AG08395 (cell line): ENCODE results near the gene PRDX4.
"Not testable (repeated sequence)": the region's sequence is repeated elsewhere in the genome, so short reads cannot be mapped to it uniquely, and the experiment has no call there.

Experiments used
- DNase-seq: peaks from one replicate; pipeline ENCODE4 v3.0.0; 2012; ENCODE audit warnings: mixed read lengths, low spot score

Gene PRDX4

GRCh38 chrX:23667239-23668177, at the start of gene PRDX4:
TSS of gene PRDX4 (plus strand) at chrX:23667493. CDS start at chrX:23667571, 78 bp downstream.
- peak; percentile 91 for DNase-seq

GRCh38 chrX:23621621-23622265, 45.5 kb upstream of the PRDX4 start:
- DNase-seq: no peak

GRCh38 chrX:23623797-23624196, 43.5 kb upstream of the PRDX4 start:
- no peak for DNase-seq

GRCh38 chrX:23626651-23627050, 40.6 kb upstream of the PRDX4 start:
- no peak for DNase-seq

- no peak for DNase-seq
Observed at GRCh38 chrX:23628131-23628530, 39.2 kb upstream of the PRDX4 start.

GRCh38 chrX:23631136-23631535, 36.2 kb upstream of the PRDX4 start:
- DNase-seq: no peak

- DNase-seq: no peak
Observed at GRCh38 chrX:23633834-23634580, 33.3 kb upstream of the PRDX4 start.

- DNase-seq: no peak
Observed at GRCh38 chrX:23637187-23637586, 30.1 kb upstream of the PRDX4 start.

- no peak for DNase-seq
Observed at GRCh38 chrX:23643020-23643419, 24.3 kb upstream of the PRDX4 start.

GRCh38 chrX:23644744-23645143, 22.5 kb upstream of the PRDX4 start:
- no peak for DNase-seq

GRCh38 chrX:23656091-23656490, 11.2 kb upstream of the PRDX4 start:
- no peak for DNase-seq

GRCh38 chrX:23656684-23657083, 10.6 kb upstream of the PRDX4 start:
- DNase-seq: peak; percentile 41

- DNase-seq: no peak
Observed at GRCh38 chrX:23659339-23659738, 8.0 kb upstream of the PRDX4 start.

- not testable (repeated sequence) for DNase-seq
Observed at GRCh38 chrX:23660083-23660765, 7.1 kb upstream of the PRDX4 start.

GRCh38 chrX:23660766-23661132, 6.5 kb upstream of the PRDX4 start:
- no peak for DNase-seq

- DNase-seq: no peak
Observed at GRCh38 chrX:23661671-23662070, 5.6 kb upstream of the PRDX4 start.

GRCh38 chrX:23662187-23662586, 5.1 kb upstream of the PRDX4 start:
- DNase-seq: no peak

- no peak for DNase-seq
Observed at GRCh38 chrX:23662853-23663252, 4.4 kb upstream of the PRDX4 start.

- DNase-seq: no peak
Observed at GRCh38 chrX:23664496-23664895, 2.8 kb upstream of the PRDX4 start.

GRCh38 chrX:23666282-23666681, 1.0 kb upstream of the PRDX4 start:
- no peak for DNase-seq

GRCh38 chrX:23668335-23668734, 1.0 kb downstream of the PRDX4 start:
- DNase-seq: no peak

GRCh38 chrX:23670528-23670927, 3.2 kb downstream of the PRDX4 start:
- no peak for DNase-seq
